ENCODE measurements around the gene JAZF1.

JAZF1 gene

GRCh38 chr7:28112467-28112866, 68.1 kb downstream of the JAZF1 start:
- in situ Hi-C loops (cut with MboI; ENCODE audit: low pct_unique_long_range_greater_than_20kb, low sequenced_read_pairs, unreplicated experiment) = no loop called here
- no peak for DNase-seq (ENCODE audit: low spot score)
- TF ChIP-seq CTCF (IDR thresholded peaks at IDR 0.05; ENCODE audit: extremely low read depth, insufficient read depth, missing control alignments) = no peak

- DNase-seq (ENCODE audit: low spot score) = no peak
- TF ChIP-seq CTCF (IDR thresholded peaks at IDR 0.05; ENCODE audit: extremely low read depth, insufficient read depth, missing control alignments) = no peak
- in situ Hi-C loops (cut with MboI; ENCODE audit: low pct_unique_long_range_greater_than_20kb, low sequenced_read_pairs, unreplicated experiment) = no loop called here
Observed at GRCh38 chr7:28112012-28112411, 68.6 kb downstream of the JAZF1 start.

- no peak for DNase-seq (ENCODE audit: low spot score)
- in situ Hi-C loops (cut with MboI; ENCODE audit: low pct_unique_long_range_greater_than_20kb, low sequenced_read_pairs, unreplicated experiment) = no loop called here
- TF ChIP-seq CTCF (IDR thresholded peaks at IDR 0.05; ENCODE audit: extremely low read depth, insufficient read depth, missing control alignments) = no peak
Observed at GRCh38 chr7:28110427-28111012, 70.1 kb downstream of the JAZF1 start.

- TF ChIP-seq CTCF (IDR thresholded peaks at IDR 0.05; ENCODE audit: extremely low read depth, insufficient read depth, missing control alignments) = no peak
- no peak for DNase-seq (ENCODE audit: low spot score)
- in situ Hi-C loops (cut with MboI; ENCODE audit: low pct_unique_long_range_greater_than_20kb, low sequenced_read_pairs, unreplicated experiment) = no loop called here
Observed at GRCh38 chr7:28108747-28109146, 71.8 kb downstream of the JAZF1 start.

GRCh38 chr7:28107960-28108359, 72.6 kb downstream of the JAZF1 start:
- in situ Hi-C loops (cut with MboI; ENCODE audit: low pct_unique_long_range_greater_than_20kb, low sequenced_read_pairs, unreplicated experiment) = no loop called here
- no peak for DNase-seq (ENCODE audit: low spot score)
- no peak for TF ChIP-seq CTCF (IDR thresholded peaks at IDR 0.05; ENCODE audit: extremely low read depth, insufficient read depth, missing control alignments)

- no peak for DNase-seq (ENCODE audit: low spot score)
- in situ Hi-C loops (cut with MboI; ENCODE audit: low pct_unique_long_range_greater_than_20kb, low sequenced_read_pairs, unreplicated experiment) = no loop called here
- TF ChIP-seq CTCF (IDR thresholded peaks at IDR 0.05; ENCODE audit: extremely low read depth, insufficient read depth, missing control alignments) = no peak
Observed at GRCh38 chr7:28106321-28106829, 74.2 kb downstream of the JAZF1 start.
